ENCODE data around the gene JAML. TPM values are rescaled to one million over a fixed set of nuclear protein-coding genes. Genes with fewer than 3 reads are reported as not detected.

JAML gene
- total and polyA plus RNA-seq, 2 of the 4 experiments (the other 2 are of a cell fraction), result not detected

GRCh38 chr11:118200497-118200896 is 24.3 kb downstream of the JAML start:
- Histone ChIP-seq H3K27me3 (ENCODE audit: control insufficient read depth, insufficient read depth, low read length) (peaks cover 9% of the 10 kb centered on the region), H3K27ac (ENCODE audit: insufficient read depth, low read length) (no peak overlapping the region), H4K5ac (ENCODE audit: low read depth, low read length) (no peak overlapping the region), H3K14ac (replicated peaks; ENCODE audit: low read depth, low read length) (no peak overlapping the region), H3K4me3 (ENCODE audit: insufficient read depth, low read depth, low read length) (no peak overlapping the region), H2BK120ac (ENCODE audit: low read depth, low read length) (no peak overlapping the region), H3K9me1 (ENCODE audit: insufficient read depth, low read length) (no peaks in the 10 kb centered on the region), H2BK15ac (ENCODE audit: low read depth, low read length) (no peak overlapping the region), H3K9ac (ENCODE audit: low read depth, low read length) (no peak overlapping the region), H3K56ac (ENCODE audit: extremely low read depth, insufficient read depth, low read length) (no peak overlapping the region), H4K20me1 (ENCODE audit: insufficient read depth, low read length) (no peaks in the 10 kb centered on the region), H3K18ac (ENCODE audit: low read depth, low read length) (no peak overlapping the region), H3K4me2 (ENCODE audit: low read depth, low read length) (no peak overlapping the region), H3K36me3 (ENCODE audit: control insufficient read depth, insufficient read depth, low read length) (no peaks in the 10 kb centered on the region), H2BK5ac (ENCODE audit: low read depth, low read length, poor library complexity, severe bottlenecking) (no peak overlapping the region), H3K23ac (ENCODE audit: low read depth, low read length) (no peak overlapping the region), H4K91ac (ENCODE audit: insufficient read depth, low read depth, low read length) (no peak overlapping the region), H3K4me1 (ENCODE audit: control insufficient read depth, insufficient read depth, low read length) (no peaks in the 10 kb centered on the region), H2AK9ac (replicated peaks; ENCODE audit: low read depth, low read length, poor library complexity) (no peak overlapping the region), H2AFZ (replicated peaks; ENCODE audit: low read length, poor library complexity) (no peak overlapping the region), H3K4ac (ENCODE audit: low read depth, low read length) (no peak overlapping the region), H2AK5ac (ENCODE audit: low read depth, low read length) (no peak overlapping the region), H4K8ac (ENCODE audit: low read depth in 2 of 2, low read length in 2 of 2) (no peak overlapping the region), H3K9me3 (ENCODE audit: control insufficient read depth, insufficient read depth, low read length) (no peaks in the 10 kb centered on the region), H2BK20ac (ENCODE audit: low read depth, low read length) (no peak overlapping the region), H3K79me1 (ENCODE audit: low read depth in 1 of 2, low read length in 2 of 2) (no peaks in the 10 kb centered on the region)
- no CpG with 5 or more reads among the region's 5 CpGs for WGBS, 2 experiments (ENCODE audit: extremely low coverage in 2 of 2, insufficient read length in 1 of 2)
- BruUV-seq (replicated peaks), result no TSS peak
- no peak for ATAC-seq (ENCODE audit: low read depth)
- intact Hi-C loops (cut with micrococcal nuclease) (no loop called here), dilution Hi-C loops (cut with HindIII; ENCODE audit: low sequenced_read_pairs, unreplicated experiment) (no loop called here), in situ Hi-C loops (cut with MboI; ENCODE audit: low sequenced_read_pairs) (no loop called here)
- DNase-seq, result no peak
- TF ChIP-seq SMC3 (IDR thresholded peaks at IDR 0.05; ENCODE audit: low read depth, low read length), result no peak
- no peak for TF ChIP-seq POLR2A (IDR thresholded peaks at IDR 0.05; ENCODE audit: low read depth, low read length)
- no peak for TF ChIP-seq RCOR1 (IDR thresholded peaks at IDR 0.05; ENCODE audit: insufficient replicate concordance, low read length)
- no peak for TF ChIP-seq CEBPB (IDR thresholded peaks at IDR 0.05; ENCODE audit: low read depth, low read length)
- no peak for TF ChIP-seq BHLHE40 (IDR thresholded peaks at IDR 0.05; ENCODE audit: low read depth, low read length)
- TF ChIP-seq, protein P1, sequence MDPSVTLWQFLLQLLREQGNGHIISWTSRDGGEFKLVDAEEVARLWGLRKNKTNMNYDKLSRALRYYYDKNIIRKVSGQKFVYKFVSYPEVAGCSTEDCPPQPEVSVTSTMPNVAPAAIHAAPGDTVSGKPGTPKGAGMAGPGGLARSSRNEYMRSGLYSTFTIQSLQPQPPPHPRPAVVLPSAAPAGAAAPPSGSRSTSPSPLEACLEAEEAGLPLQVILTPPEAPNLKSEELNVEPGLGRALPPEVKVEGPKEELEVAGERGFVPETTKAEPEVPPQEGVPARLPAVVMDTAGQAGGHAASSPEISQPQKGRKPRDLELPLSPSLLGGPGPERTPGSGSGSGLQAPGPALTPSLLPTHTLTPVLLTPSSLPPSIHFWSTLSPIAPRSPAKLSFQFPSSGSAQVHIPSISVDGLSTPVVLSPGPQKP (IDR thresholded peaks at IDR 0.05; ENCODE audit: borderline replicate concordance, low read depth, low read length), result no peak
- no peak for TF ChIP-seq NFE2L2 (IDR thresholded peaks at IDR 0.05; ENCODE audit: low read depth, low read length)
- TF ChIP-seq MAZ (IDR thresholded peaks at IDR 0.05; ENCODE audit: borderline replicate concordance, low read depth, low read length), result no peak
- TF ChIP-seq, protein P2, sequence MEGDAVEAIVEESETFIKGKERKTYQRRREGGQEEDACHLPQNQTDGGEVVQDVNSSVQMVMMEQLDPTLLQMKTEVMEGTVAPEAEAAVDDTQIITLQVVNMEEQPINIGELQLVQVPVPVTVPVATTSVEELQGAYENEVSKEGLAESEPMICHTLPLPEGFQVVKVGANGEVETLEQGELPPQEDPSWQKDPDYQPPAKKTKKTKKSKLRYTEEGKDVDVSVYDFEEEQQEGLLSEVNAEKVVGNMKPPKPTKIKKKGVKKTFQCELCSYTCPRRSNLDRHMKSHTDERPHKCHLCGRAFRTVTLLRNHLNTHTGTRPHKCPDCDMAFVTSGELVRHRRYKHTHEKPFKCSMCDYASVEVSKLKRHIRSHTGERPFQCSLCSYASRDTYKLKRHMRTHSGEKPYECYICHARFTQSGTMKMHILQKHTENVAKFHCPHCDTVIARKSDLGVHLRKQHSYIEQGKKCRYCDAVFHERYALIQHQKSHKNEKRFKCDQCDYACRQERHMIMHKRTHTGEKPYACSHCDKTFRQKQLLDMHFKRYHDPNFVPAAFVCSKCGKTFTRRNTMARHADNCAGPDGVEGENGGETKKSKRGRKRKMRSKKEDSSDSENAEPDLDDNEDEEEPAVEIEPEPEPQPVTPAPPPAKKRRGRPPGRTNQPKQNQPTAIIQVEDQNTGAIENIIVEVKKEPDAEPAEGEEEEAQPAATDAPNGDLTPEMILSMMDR (conservative IDR thresholded peaks at IDR 0.05; ENCODE audit: low read depth, low read length), result no peak
- TF ChIP-seq MAFK (IDR thresholded peaks at IDR 0.05; ENCODE audit: low read depth, low read length), result no peak
- TF ChIP-seq FOS (IDR thresholded peaks at IDR 0.05; ENCODE audit: low read depth, low read length), result no peak
- TF ChIP-seq MXI1 (IDR thresholded peaks at IDR 0.05; ENCODE audit: borderline replicate concordance, low read depth, low read length), result no peak
- TF ChIP-seq CHD1 (IDR thresholded peaks at IDR 0.05; ENCODE audit: low read depth, low read length), result no peak
- no peak for TF ChIP-seq RFX5 (IDR thresholded peaks at IDR 0.05; ENCODE audit: low read depth, low read length)
- TF ChIP-seq RAD21 (IDR thresholded peaks at IDR 0.05; ENCODE audit: low read length), result no peak
- TF ChIP-seq, protein P3, sequence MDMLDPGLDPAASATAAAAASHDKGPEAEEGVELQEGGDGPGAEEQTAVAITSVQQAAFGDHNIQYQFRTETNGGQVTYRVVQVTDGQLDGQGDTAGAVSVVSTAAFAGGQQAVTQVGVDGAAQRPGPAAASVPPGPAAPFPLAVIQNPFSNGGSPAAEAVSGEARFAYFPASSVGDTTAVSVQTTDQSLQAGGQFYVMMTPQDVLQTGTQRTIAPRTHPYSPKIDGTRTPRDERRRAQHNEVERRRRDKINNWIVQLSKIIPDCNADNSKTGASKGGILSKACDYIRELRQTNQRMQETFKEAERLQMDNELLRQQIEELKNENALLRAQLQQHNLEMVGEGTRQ (IDR thresholded peaks at IDR 0.05; ENCODE audit: low read depth, low read length), result no peak
- ChIA-PET POLR2A (ENCODE audit: unreplicated experiment) (no interaction called here), CTCF (no interaction called here)
